Activated effector memory CD4-positive, alpha-beta T cell treated with Interleukin-2 at 50 U/mL for 16 hours (primary cell): ENCODE data around the gene WAS.

Source experiments
- DNase-seq: peaks from one replicate; pipeline ENCODE4 v3.0.0-alpha.2; 2020

WAS gene

GRCh38 chrX:48713847-48714246 lies 30.2 kb downstream of the WAS start:
- no peak for DNase-seq

- no peak for DNase-seq
Measured at GRCh38 chrX:48714573-48714972, 31.0 kb downstream of the WAS start.

GRCh38 chrX:48715072-48715471 lies 31.5 kb downstream of the WAS start:
- DNase-seq = no peak

- DNase-seq = no peak
Measured at GRCh38 chrX:48715876-48716502, 32.4 kb downstream of the WAS start.

- no peak for DNase-seq
Measured at GRCh38 chrX:48719958-48720357, 36.4 kb downstream of the WAS start.

GRCh38 chrX:48720577-48721250 lies 37.1 kb downstream of the WAS start:
- DNase-seq = no peak

GRCh38 chrX:48721916-48722315 lies 38.3 kb downstream of the WAS start:
- no peak for DNase-seq

GRCh38 chrX:48726596-48726995 lies 43.0 kb downstream of the WAS start:
- no peak for DNase-seq

- DNase-seq = no peak
Measured at GRCh38 chrX:48728653-48729052, 45.1 kb downstream of the WAS start.

GRCh38 chrX:48736303-48736702 lies 52.7 kb downstream of the WAS start:
- DNase-seq = no peak

- no peak for DNase-seq
Measured at GRCh38 chrX:48736878-48737212, 53.2 kb downstream of the WAS start.

GRCh38 chrX:48737213-48737938 lies 53.8 kb downstream of the WAS start:
- peak; percentile 82 for DNase-seq

GRCh38 chrX:48737940-48738339 lies 54.3 kb downstream of the WAS start:
- no peak for DNase-seq
